ENCODE results near the gene PPT1. TPM values are rescaled to one million over a fixed set of nuclear protein-coding genes. Genes with fewer than 3 reads are reported as not detected.

The PPT1 gene
- total RNA-seq, 2 donors from 2014 or later = 68.5 to 89.8 TPM

GRCh38 chr1:40041466-40041838 lies 55.6 kb downstream of the PPT1 start:
- Histone ChIP-seq H3K4me1 (ENCODE audit: control insufficient read depth in 1 of 2, low read depth in 2 of 2) (peaks cover 49 to 84% of the 10 kb centered on the region in 2 donors), H3K27ac (peak overlapping the region; percentile 93 to 98), H3K4me3 (peak overlapping the region; percentile 89), H3K9me3 (no peaks in the 10 kb centered on the region), H3K27me3 (replicated peaks; ENCODE audit: insufficient read depth) (no peaks in the 10 kb centered on the region), H3K36me3 (no peaks in the 10 kb centered on the region)
- no peak for DNase-seq (ENCODE audit: low spot score)
- TF ChIP-seq, protein P1, sequence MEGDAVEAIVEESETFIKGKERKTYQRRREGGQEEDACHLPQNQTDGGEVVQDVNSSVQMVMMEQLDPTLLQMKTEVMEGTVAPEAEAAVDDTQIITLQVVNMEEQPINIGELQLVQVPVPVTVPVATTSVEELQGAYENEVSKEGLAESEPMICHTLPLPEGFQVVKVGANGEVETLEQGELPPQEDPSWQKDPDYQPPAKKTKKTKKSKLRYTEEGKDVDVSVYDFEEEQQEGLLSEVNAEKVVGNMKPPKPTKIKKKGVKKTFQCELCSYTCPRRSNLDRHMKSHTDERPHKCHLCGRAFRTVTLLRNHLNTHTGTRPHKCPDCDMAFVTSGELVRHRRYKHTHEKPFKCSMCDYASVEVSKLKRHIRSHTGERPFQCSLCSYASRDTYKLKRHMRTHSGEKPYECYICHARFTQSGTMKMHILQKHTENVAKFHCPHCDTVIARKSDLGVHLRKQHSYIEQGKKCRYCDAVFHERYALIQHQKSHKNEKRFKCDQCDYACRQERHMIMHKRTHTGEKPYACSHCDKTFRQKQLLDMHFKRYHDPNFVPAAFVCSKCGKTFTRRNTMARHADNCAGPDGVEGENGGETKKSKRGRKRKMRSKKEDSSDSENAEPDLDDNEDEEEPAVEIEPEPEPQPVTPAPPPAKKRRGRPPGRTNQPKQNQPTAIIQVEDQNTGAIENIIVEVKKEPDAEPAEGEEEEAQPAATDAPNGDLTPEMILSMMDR (IDR thresholded peaks at IDR 0.05) = no peak
- ATAC-seq (ENCODE audit: insufficient number of reproducible peaks, low FRiP score, low read depth) = no peak

DNA sequence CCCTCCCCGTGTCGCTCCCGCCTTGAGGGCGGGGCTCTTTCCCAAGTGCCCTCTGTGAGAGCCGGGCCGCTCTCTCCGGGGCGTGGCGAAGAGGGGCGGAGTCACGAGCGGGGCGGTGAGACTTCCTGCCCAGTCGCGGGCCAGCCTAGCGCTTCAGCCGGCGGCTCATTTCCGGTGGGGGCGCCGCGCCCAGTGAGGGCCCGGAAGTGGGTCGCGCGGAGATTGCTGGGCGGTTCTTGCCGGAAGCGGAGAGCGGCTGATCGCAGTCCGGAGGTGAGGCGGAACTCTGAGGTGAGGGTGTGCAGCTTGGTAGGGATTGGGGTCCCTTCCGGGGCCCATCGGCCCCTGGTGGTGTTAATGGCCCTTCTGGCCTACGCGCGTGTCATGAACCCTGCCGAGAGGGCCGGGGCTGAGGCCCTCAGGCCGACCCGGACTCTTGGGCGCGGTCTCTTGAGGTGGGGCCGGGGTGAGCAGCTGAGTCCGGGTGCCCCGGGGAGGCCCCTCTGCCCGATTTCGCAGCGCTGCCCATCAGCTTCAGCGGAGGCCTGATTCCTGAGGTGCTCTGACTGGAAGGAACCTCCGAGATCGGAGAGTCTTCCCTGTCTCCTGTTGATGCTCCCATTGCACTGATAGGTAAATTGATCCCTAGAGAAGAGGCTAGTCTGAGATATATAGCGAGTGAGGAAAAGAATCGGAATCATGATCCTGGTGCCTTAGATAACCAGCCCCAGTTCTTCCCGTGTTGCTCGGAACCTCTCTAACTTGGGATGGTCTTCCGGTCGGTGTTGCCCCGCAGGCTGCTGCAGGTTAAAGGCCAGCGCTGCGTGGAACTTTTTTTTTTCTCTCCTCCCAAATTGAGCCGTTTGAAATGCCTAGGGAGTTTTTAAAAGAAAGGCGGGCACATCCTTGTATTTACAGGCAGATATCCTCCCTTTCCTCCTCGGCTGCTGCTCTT lies 56.3 kb downstream of the PPT1 start, which contains the start of gene CAP1:
CAP1 (plus strand) TSS at position 219 of the 955 bp plus-strand sequence. CDS start 18,618 bp downstream, outside the sequence.
- TF ChIP-seq, protein P1 (IDR thresholded peaks at IDR 0.05) = no peak
- Histone ChIP-seq H3K4me3 (peak within 1 kb of the TSS; percentile 89), H3K36me3 (no peaks in the 10 kb centered on the region), H3K4me1 (ENCODE audit: control insufficient read depth in 1 of 2, low read depth in 2 of 2) (peaks cover 47 to 84% of the 10 kb centered on the region in 2 donors), H3K9me3 (no peaks in the 10 kb centered on the region), H3K27me3 (replicated peaks; ENCODE audit: insufficient read depth) (no peaks in the 10 kb centered on the region), H3K27ac (peak within 1 kb of the TSS; percentile 98 to 100)
- DNase-seq (ENCODE audit: low spot score) (peak; percentile 97), ATAC-seq (ENCODE audit: insufficient number of reproducible peaks, low FRiP score, low read depth) (peak; percentile 77)

GRCh38 chr1:40039757-40040510 lies 57.1 kb downstream of the PPT1 start:
- ATAC-seq (ENCODE audit: insufficient number of reproducible peaks, low FRiP score, low read depth) (peak; percentile 60), DNase-seq (ENCODE audit: low spot score) (peak; percentile 64)
- TF ChIP-seq, protein P1 (IDR thresholded peaks at IDR 0.05) = no peak

GRCh38 chr1:40039245-40039756 lies 57.8 kb downstream of the PPT1 start:
- Histone ChIP-seq H3K36me3 (no peaks in the 10 kb centered on the region), H3K4me1 (ENCODE audit: control insufficient read depth in 1 of 2, low read depth in 2 of 2) (peaks cover 40 to 77% of the 10 kb centered on the region in 2 donors), H3K4me3 (peak overlapping the region; percentile 89), H3K9me3 (no peaks in the 10 kb centered on the region), H3K27ac (peak overlapping the region; percentile 98 to 100), H3K27me3 (replicated peaks; ENCODE audit: insufficient read depth) (no peaks in the 10 kb centered on the region)
- peak; percentile 17 for DNase-seq (ENCODE audit: low spot score)
- TF ChIP-seq, protein P1 (IDR thresholded peaks at IDR 0.05) = peak; percentile 35
- peak; percentile 39 for ATAC-seq (ENCODE audit: insufficient number of reproducible peaks, low FRiP score, low read depth)

More at GRCh38 chr1:40039757-40040510, 57.1 kb downstream of the PPT1 start:
- H3K27ac ChIP-seq = peak overlapping the region; percentile 98 to 100
- no peaks in the 10 kb centered on the region for H3K27me3 ChIP-seq (replicated peaks; ENCODE audit: insufficient read depth)
- no peaks in the 10 kb centered on the region for H3K9me3 ChIP-seq
- peaks cover 40 to 83% of the 10 kb centered on the region in 2 donors for H3K4me1 ChIP-seq (ENCODE audit: control insufficient read depth in 1 of 2, low read depth in 2 of 2)
- peak overlapping the region; percentile 89 for H3K4me3 ChIP-seq
- no peaks in the 10 kb centered on the region for H3K36me3 ChIP-seq

Data from thoracic aorta (tissue), 2 donors.